Measurements from ENCODE around the gene TMEM255B. TPM values are rescaled to one million over a fixed set of nuclear protein-coding genes. Genes with fewer than 3 reads are reported as not detected.
A peak's percentile ranks its signal among the peaks of the same experiment; 100 is the strongest.

Gene TMEM255B
- total RNA-seq, 1 donor from 2014 or later: 8.4 TPM

- TF ChIP-seq EZH2 (IDR thresholded peaks at IDR 0.05; ENCODE audit: insufficient read depth, low read length) (no peak), CTCF (IDR thresholded peaks at IDR 0.05; ENCODE audit: insufficient read depth, low read depth, low read length) (no peak)
- no peak overlapping the region for H3K9ac ChIP-seq (ENCODE audit: low read length)
- Mint-ChIP-seq H3K9me3 (ENCODE audit: unreplicated experiment) (no peaks in the 10 kb centered on the region), H3K4me3 (ENCODE audit: unreplicated experiment) (no peak overlapping the region), H3K27ac (ENCODE audit: unreplicated experiment) (no peak overlapping the region), H3K4me1 (ENCODE audit: low read depth, unreplicated experiment) (peaks cover 4% of the 10 kb centered on the region), H3K27me3 (ENCODE audit: low read depth, unreplicated experiment) (peaks cover 47% of the 10 kb centered on the region), H3K36me3 (ENCODE audit: low read depth, unreplicated experiment) (peaks cover 4% of the 10 kb centered on the region)
- FAIRE-seq (no peak), DNase-seq (ENCODE audit: low read depth) (peak; percentile 21)
- H3K4me3 ChIP-seq (ENCODE audit: insufficient read depth, low read depth, low read length): no peak overlapping the region
- H3K4me2 ChIP-seq (ENCODE audit: low read length): no peak overlapping the region
- H3K4me1 ChIP-seq (ENCODE audit: insufficient read depth, low read length): peaks cover 6% of the 10 kb centered on the region
- H2AFZ ChIP-seq (ENCODE audit: low read depth, low read length): no peak overlapping the region
- H4K20me1 ChIP-seq (ENCODE audit: insufficient read depth, low read length): no peaks in the 10 kb centered on the region
- peaks cover 7% of the 10 kb centered on the region for H3K27me3 ChIP-seq (ENCODE audit: insufficient read depth, low read length)
- H3K79me2 ChIP-seq (ENCODE audit: insufficient read depth, low read length): no peaks in the 10 kb centered on the region
- H3K9me3 ChIP-seq (ENCODE audit: insufficient read depth, low read depth, low read length): no peaks in the 10 kb centered on the region
- no peaks in the 10 kb centered on the region for H3K36me3 ChIP-seq (ENCODE audit: insufficient read depth, low read length)
- no peak overlapping the region for H3K27ac ChIP-seq (ENCODE audit: low read depth, low read length)
Measured at GRCh38 chr13:113741191-113741668, 17.8 kb upstream of the TMEM255B start.

- Mint-ChIP-seq H3K4me3 (ENCODE audit: unreplicated experiment) (no peak overlapping the region), H3K9me3 (ENCODE audit: unreplicated experiment) (no peaks in the 10 kb centered on the region), H3K36me3 (ENCODE audit: low read depth, unreplicated experiment) (peaks cover 4% of the 10 kb centered on the region), H3K27me3 (ENCODE audit: low read depth, unreplicated experiment) (peaks cover 43% of the 10 kb centered on the region), H3K27ac (ENCODE audit: unreplicated experiment) (no peak overlapping the region), H3K4me1 (ENCODE audit: low read depth, unreplicated experiment) (peaks cover 4% of the 10 kb centered on the region)
- Histone ChIP-seq H3K9me3 (ENCODE audit: insufficient read depth, low read depth, low read length) (no peaks in the 10 kb centered on the region), H3K79me2 (ENCODE audit: insufficient read depth, low read length) (no peaks in the 10 kb centered on the region), H3K36me3 (ENCODE audit: insufficient read depth, low read length) (no peaks in the 10 kb centered on the region), H3K4me1 (ENCODE audit: insufficient read depth, low read length) (peaks cover 6% of the 10 kb centered on the region), H3K9ac (ENCODE audit: low read length) (no peak overlapping the region), H4K20me1 (ENCODE audit: insufficient read depth, low read length) (no peaks in the 10 kb centered on the region), H3K27ac (ENCODE audit: low read depth, low read length) (no peak overlapping the region), H3K27me3 (ENCODE audit: insufficient read depth, low read length) (peaks cover 8% of the 10 kb centered on the region), H2AFZ (ENCODE audit: low read depth, low read length) (no peak overlapping the region), H3K4me2 (ENCODE audit: low read length) (peak overlapping the region; percentile 19), H3K4me3 (ENCODE audit: insufficient read depth, low read depth, low read length) (no peak overlapping the region)
- FAIRE-seq (no peak), DNase-seq (ENCODE audit: low read depth) (no peak)
- TF ChIP-seq CTCF (IDR thresholded peaks at IDR 0.05; ENCODE audit: insufficient read depth, low read depth, low read length) (peak; percentile 8), EZH2 (IDR thresholded peaks at IDR 0.05; ENCODE audit: insufficient read depth, low read length) (no peak)
Measured at GRCh38 chr13:113742000-113742441, 17.0 kb upstream of the TMEM255B start.

GRCh38 chr13:113742445-113743120 is 16.4 kb upstream of the TMEM255B start:
- FAIRE-seq: no peak
- Mint-ChIP-seq H3K27ac (ENCODE audit: unreplicated experiment) (no peak overlapping the region), H3K4me1 (ENCODE audit: low read depth, unreplicated experiment) (peaks cover 4% of the 10 kb centered on the region), H3K36me3 (ENCODE audit: low read depth, unreplicated experiment) (peaks cover 4% of the 10 kb centered on the region), H3K27me3 (ENCODE audit: low read depth, unreplicated experiment) (peaks cover 44% of the 10 kb centered on the region), H3K4me3 (ENCODE audit: unreplicated experiment) (no peak overlapping the region), H3K9me3 (ENCODE audit: unreplicated experiment) (no peaks in the 10 kb centered on the region)
- no peaks in the 10 kb centered on the region for H3K36me3 ChIP-seq (ENCODE audit: insufficient read depth, low read length)
- TF ChIP-seq EZH2 (IDR thresholded peaks at IDR 0.05; ENCODE audit: insufficient read depth, low read length) (no peak), CTCF (IDR thresholded peaks at IDR 0.05; ENCODE audit: insufficient read depth, low read depth, low read length) (no peak)
- DNase-seq (ENCODE audit: low read depth): no peak
- no peak overlapping the region for H2AFZ ChIP-seq (ENCODE audit: low read depth, low read length)
- H3K79me2 ChIP-seq (ENCODE audit: insufficient read depth, low read length): no peaks in the 10 kb centered on the region
- peaks cover 9% of the 10 kb centered on the region for H3K27me3 ChIP-seq (ENCODE audit: insufficient read depth, low read length)
- no peak overlapping the region for H3K4me3 ChIP-seq (ENCODE audit: insufficient read depth, low read depth, low read length)
- H3K27ac ChIP-seq (ENCODE audit: low read depth, low read length): no peak overlapping the region
- no peak overlapping the region for H3K9ac ChIP-seq (ENCODE audit: low read length)
- no peaks in the 10 kb centered on the region for H3K9me3 ChIP-seq (ENCODE audit: insufficient read depth, low read depth, low read length)
- no peaks in the 10 kb centered on the region for H4K20me1 ChIP-seq (ENCODE audit: insufficient read depth, low read length)
- no peak overlapping the region for H3K4me2 ChIP-seq (ENCODE audit: low read length)
- H3K4me1 ChIP-seq (ENCODE audit: insufficient read depth, low read length): peaks cover 6% of the 10 kb centered on the region
